Activated naive CD8-positive, alpha-beta T cell (primary cell): Measurements from ENCODE around the gene RNF135.
"Not testable (repeated sequence)": the region's sequence is repeated elsewhere in the genome, so short reads cannot be mapped to it uniquely, and the experiment has no call there.

Experiments used
- H3K27ac Mint-ChIP-seq: one replicate; pipeline ENCODE4 v1.8.0; 2021; ENCODE audit warnings: mixed read lengths
- H3K27me3 Mint-ChIP-seq: one replicate; pipeline ENCODE4 v1.8.0; 2021; ENCODE audit warnings: mixed read lengths
- H3K36me3 Mint-ChIP-seq: one replicate; pipeline ENCODE4 v1.8.0; 2021; ENCODE audit warnings: mixed read lengths
- H3K4me1 Mint-ChIP-seq: one replicate; pipeline ENCODE4 v1.8.0; 2021; ENCODE audit warnings: low read depth, mixed read lengths
- H3K4me3 Mint-ChIP-seq: one replicate; pipeline ENCODE4 v1.8.0; 2021; ENCODE audit warnings: mild to moderate bottlenecking, mixed read lengths
- H3K9me3 Mint-ChIP-seq: one replicate; pipeline ENCODE4 v1.8.0; 2021; ENCODE audit warnings: low read depth, mixed read lengths

The RNF135 gene

DNA sequence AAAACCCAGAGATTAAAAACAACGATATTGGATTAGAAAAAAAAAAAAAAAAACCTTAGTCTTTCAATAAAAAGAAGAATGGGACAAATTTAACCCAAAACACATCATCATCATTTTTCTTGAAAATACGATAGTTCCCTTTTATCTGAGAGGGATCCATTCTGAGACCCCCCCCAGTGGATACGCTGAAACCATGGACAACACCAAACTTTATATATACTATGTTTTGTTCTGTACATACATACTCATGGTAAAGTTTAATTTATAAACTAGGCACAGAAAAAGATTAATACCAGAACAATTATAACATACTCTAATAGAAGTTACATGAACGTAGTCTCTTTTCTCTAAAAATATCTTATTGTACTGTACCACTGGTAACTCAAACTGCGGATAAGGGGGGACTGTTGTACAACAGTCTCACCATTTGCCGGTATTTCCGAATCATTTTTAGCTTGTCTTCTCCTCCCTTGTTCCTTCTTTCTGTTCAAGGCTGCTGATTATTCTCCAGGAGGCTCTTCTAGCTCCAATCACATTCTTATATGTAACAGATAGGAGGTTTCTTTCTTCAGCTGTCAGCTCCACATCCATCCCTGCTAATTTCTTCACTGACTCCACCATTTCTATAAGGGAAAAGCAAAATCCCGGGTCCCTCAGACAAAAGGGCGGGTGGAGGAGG lies 37.0 kb downstream of the RNF135 start:
- peaks cover 11% of the 10 kb centered on the region for H3K4me1 Mint-ChIP-seq
- H3K9me3 Mint-ChIP-seq = no peaks in the 10 kb centered on the region
- no peak overlapping the region for H3K27ac Mint-ChIP-seq
- peaks cover 3% of the 10 kb centered on the region for H3K27me3 Mint-ChIP-seq
- H3K4me3 Mint-ChIP-seq = peak overlapping the region; percentile 88
- no peaks in the 10 kb centered on the region for H3K36me3 Mint-ChIP-seq

DNA sequence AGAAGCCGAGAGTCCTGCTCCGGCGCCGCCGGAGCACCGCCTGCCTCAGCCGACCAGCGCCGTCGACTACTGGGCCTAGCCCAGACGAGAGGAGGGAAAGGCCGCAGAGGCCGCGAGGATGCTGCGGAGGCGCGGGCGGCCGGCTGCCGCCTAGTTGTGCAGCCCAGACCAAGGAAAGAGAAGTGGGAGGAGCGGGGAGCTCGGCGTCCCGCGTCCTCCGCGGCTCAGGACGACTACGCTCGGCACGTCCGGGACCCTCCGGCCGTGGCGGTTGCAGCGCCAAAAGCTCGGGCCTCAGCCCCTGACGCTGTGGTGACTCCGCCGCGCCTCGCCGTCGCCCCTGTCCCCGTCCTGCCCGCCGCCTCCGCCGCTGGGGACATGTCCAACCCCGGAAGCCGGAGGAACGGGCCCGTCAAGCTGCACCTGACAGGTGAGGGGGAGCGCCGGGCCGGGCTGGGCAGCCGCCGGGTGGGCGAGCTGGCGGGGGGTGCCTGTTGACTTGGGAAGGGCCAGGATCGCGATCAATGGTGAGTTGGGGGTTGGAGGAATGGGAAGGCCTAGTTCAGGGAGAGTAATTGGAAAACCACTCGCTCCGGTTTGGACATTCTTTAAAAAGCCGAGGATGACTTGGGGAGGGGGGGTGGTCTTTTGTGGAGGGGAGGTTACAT lies 37.7 kb downstream of the RNF135 start:
- H3K4me3 Mint-ChIP-seq = peak overlapping the region; percentile 88
- no peaks in the 10 kb centered on the region for H3K9me3 Mint-ChIP-seq
- H3K27me3 Mint-ChIP-seq = peaks cover 3% of the 10 kb centered on the region
- H3K4me1 Mint-ChIP-seq = peaks cover 11% of the 10 kb centered on the region
- H3K27ac Mint-ChIP-seq = peak overlapping the region; percentile 72
- no peaks in the 10 kb centered on the region for H3K36me3 Mint-ChIP-seq

DNA sequence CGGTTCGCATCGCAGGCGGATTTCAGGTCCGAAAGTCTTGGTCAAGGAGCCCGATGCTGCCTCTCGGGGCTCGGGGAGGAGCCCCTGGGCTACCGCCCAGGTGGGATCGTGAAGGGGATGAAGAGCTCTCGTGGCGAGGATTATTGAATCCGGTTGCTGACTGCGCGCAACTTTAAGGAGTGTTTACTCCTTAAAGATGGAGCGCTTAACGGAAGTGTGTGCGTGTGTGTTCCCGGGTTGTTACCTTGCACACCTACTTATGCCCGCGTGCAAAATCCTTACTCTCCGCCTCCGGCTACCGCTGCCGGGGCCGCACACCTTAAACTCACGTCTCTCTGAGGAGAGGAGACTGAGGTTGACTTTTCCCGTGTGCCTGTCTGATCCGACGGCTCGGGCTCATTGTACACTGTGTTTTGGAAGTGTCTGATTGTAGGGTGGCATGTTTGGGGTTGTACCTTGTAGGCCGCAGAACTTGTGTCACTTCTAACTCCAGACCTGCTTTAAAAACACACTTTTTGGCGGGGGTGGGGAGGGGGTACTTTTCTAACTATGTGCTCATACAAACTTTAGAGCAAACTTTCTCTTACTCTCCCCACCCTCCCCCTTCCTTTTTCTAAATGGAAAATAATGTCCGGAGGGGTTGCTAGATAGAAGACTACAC lies 38.3 kb downstream of the RNF135 start:
- H3K4me1 Mint-ChIP-seq = peaks cover 11% of the 10 kb centered on the region

DNA sequence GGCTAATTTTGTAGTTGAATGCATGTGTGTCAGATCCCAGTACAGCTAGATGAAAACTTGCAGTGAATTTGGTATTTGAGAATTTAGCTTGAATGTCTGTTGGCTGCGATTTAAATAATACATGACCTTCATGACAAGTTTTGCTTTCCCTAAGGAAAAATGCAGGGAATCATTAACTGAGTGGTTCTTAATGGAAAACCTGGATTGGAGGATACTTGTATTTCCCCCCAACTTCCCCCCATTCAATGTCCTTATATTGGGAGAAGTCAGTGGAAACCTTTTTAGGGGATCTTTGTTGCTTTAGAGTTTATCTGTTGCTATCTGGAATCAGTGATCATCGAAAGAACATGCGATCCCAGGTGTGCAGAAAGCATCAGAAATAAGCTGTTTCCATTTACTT lies 39.2 kb downstream of the RNF135 start:
- not testable (repeated sequence) for H3K27ac Mint-ChIP-seq, H3K27me3 Mint-ChIP-seq, H3K36me3 Mint-ChIP-seq, H3K9me3 Mint-ChIP-seq
- Mint-ChIP-seq H3K4me3 (peak overlapping the region; percentile 68), H3K4me1 (peaks cover 11% of the 10 kb centered on the region)

More for the DNA sequence above, 38.3 kb downstream of the RNF135 start:
- Mint-ChIP-seq H3K4me3 (peak overlapping the region; percentile 88), H3K27ac (peak overlapping the region; percentile 72)
- not testable (repeated sequence) for H3K27me3 Mint-ChIP-seq, H3K9me3 Mint-ChIP-seq, H3K36me3 Mint-ChIP-seq

DNA sequence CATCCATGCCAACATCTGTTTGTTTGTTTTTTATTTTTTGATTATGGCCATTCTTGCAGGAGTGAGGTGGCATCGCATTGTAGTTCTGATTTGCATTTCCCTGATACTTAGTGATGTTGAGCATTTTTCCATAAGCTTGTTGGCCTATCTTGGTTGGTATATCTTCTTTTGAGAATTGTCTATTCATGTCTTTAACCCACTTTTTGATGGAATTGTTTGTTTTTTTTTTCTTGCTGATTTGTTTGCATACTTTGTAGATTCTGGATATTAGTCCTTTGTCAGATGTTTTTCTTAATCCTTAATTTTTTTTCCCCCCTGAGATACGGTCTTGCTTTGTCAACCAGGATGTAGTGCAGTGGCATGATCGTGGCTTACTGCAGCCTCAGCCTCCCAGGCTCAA lies 43.0 kb downstream of the RNF135 start:
- no peak overlapping the region for H3K27ac Mint-ChIP-seq
- H3K36me3 Mint-ChIP-seq = no peaks in the 10 kb centered on the region
- H3K4me3 Mint-ChIP-seq = no peak overlapping the region
- peaks cover 3% of the 10 kb centered on the region for H3K27me3 Mint-ChIP-seq
- H3K9me3 Mint-ChIP-seq = no peaks in the 10 kb centered on the region
- H3K4me1 Mint-ChIP-seq = peaks cover 7% of the 10 kb centered on the region

DNA sequence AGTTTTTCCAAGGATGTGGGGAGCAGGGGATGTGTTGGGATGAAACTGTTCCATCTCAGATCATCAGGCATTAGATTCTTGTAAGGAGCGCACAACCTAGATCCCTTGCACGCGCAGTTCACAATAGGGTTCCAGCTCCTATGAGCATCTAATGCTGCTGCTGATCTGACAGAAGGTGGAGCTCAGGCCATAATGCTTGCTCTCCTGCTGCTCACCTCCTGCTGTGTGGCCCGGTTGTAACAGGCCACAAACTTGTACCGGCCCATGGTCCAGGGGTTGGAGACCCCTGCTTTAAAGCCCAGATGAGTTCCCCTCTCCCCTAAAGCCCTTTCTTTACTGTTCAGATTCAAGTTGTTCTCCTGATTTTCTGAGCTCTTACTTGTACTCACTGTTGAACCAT lies 44.8 kb downstream of the RNF135 start:
- Mint-ChIP-seq H3K36me3 (no peaks in the 10 kb centered on the region), H3K4me3 (no peak overlapping the region)

DNA sequence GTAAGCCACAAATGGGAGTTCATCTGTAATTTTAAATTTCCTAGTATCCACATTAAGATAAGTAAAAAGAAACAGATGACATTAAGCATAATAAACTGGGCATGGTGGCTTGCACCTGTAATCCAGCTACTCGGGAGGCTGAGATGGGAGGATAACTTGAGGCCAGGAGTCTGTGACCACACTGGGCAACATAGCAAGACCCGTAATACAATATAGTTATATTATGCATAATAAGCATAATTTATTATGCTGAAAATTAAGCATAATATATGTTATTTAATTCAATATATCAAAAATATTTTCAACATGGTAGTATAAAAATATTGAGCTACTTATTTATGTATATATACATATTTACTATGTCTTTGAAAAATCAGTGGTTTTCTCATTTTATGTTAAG lies 48.2 kb downstream of the RNF135 start:
- Mint-ChIP-seq H3K36me3 (no peaks in the 10 kb centered on the region), H3K27me3 (no peaks in the 10 kb centered on the region), H3K9me3 (no peaks in the 10 kb centered on the region), H3K4me1 (no peaks in the 10 kb centered on the region), H3K4me3 (no peak overlapping the region), H3K27ac (no peak overlapping the region)

More for the DNA sequence above, 44.8 kb downstream of the RNF135 start:
- Mint-ChIP-seq H3K9me3 (no peaks in the 10 kb centered on the region), H3K27ac (no peak overlapping the region), H3K4me1 (no peaks in the 10 kb centered on the region), H3K27me3 (no peaks in the 10 kb centered on the region)

DNA sequence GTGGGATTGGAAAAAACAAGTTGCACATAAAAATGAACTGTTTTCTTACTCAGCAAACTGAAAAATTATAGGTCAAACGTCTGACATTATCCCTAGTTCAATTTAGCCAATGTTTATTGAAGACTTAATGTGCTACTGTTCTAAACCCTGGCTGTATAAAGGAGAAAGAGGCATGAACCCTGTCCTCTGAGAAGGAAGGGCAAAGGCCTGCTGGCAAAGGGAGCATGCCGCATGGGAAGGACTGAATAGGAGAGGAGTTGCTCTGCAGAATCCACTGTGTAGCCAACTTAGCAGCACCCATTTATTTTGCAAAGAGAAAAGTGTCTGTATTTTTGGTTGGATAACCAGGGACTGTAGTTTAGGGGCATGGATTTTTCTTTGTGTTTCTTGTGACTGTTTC lies 52.3 kb downstream of the RNF135 start:
- not testable (repeated sequence) for H3K27ac Mint-ChIP-seq, H3K36me3 Mint-ChIP-seq, H3K4me1 Mint-ChIP-seq, H3K4me3 Mint-ChIP-seq, H3K27me3 Mint-ChIP-seq, H3K9me3 Mint-ChIP-seq

DNA sequence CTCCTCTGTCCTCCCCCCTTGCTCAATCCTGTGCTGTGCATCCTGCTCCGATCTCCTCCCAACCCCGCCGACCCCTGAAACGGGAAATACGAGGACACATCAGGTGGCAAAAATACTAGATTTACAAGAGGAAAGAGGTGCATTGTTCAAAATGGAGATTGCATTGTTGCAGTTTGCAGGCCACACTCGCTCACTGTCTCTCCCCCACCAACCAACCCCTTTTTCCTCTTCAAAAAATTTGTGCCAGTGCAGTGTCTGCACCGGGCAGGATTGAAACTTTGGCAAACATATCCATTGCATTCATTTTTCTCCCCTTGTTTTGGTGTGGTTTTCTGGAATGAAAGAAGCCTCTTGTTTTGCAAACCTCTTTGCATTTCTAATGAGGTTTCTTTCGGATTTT lies 61.0 kb downstream of the RNF135 start:
- Mint-ChIP-seq H3K27ac (no peak overlapping the region), H3K4me3 (no peak overlapping the region), H3K9me3 (no peaks in the 10 kb centered on the region), H3K27me3 (no peaks in the 10 kb centered on the region), H3K4me1 (no peaks in the 10 kb centered on the region), H3K36me3 (no peaks in the 10 kb centered on the region)

DNA sequence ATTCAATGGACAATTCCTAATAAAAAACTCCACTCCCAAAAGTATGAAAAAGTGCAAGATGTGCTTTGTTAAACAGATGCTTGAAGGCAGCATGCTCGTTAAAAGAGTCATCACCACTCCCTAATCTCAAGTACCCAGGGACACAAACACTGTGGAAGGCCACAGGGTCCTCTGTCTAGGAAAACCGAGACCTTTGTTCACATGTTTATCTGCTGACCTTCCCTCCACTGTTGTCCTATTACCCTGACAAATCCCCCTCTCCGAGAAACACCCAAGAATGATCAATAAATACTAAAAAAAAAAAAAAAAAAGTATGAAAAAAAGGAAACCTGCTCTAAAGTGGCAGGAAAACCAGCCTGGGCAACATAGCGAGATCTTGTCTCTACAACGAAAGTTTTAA lies 64.8 kb downstream of the RNF135 start:
- not testable (repeated sequence) for H3K27me3 Mint-ChIP-seq, H3K4me1 Mint-ChIP-seq, H3K9me3 Mint-ChIP-seq, H3K36me3 Mint-ChIP-seq, H3K4me3 Mint-ChIP-seq, H3K27ac Mint-ChIP-seq

DNA sequence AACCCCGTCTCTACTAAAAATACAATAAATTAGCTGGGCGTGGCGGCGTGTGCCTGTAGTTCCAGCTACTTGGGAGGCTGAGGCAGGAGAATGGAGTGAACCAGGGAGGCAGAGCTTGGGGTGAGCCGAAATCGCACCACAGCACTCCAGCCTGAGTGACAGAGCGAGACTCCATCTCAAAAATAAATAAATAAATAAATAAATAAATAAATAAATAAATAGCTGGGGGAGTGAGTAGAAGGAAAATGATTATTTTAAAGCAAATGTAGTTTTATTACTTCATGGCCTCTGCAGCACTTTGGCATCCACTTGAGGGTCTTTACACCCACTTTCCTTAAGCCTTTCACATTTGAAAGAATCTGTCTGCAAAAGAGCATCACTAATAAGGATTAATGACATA lies 70.0 kb downstream of the RNF135 start:
- H3K36me3 Mint-ChIP-seq, H3K4me3 Mint-ChIP-seq, H3K27ac Mint-ChIP-seq, H3K27me3 Mint-ChIP-seq, H3K9me3 Mint-ChIP-seq, H3K4me1 Mint-ChIP-seq: not testable (repeated sequence)

DNA sequence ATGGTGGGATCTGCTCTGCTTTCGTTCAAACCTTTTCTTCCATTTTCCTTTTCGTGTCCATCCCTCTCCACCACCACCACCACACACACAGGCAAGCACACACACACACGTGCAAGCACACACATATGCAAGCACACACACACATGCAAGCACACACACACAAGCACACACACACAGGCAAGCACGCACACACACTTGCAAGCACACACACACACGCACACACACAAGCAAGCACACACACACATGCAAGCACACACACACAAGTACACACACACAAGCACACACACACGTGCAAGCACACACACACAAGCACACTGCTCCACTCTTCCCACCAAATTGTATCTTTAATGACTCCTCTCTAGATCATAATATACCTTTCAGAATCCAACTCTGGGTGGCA lies 71.5 kb downstream of the RNF135 start:
- H3K27me3 Mint-ChIP-seq, H3K27ac Mint-ChIP-seq, H3K36me3 Mint-ChIP-seq, H3K4me3 Mint-ChIP-seq, H3K4me1 Mint-ChIP-seq, H3K9me3 Mint-ChIP-seq: not testable (repeated sequence)

DNA sequence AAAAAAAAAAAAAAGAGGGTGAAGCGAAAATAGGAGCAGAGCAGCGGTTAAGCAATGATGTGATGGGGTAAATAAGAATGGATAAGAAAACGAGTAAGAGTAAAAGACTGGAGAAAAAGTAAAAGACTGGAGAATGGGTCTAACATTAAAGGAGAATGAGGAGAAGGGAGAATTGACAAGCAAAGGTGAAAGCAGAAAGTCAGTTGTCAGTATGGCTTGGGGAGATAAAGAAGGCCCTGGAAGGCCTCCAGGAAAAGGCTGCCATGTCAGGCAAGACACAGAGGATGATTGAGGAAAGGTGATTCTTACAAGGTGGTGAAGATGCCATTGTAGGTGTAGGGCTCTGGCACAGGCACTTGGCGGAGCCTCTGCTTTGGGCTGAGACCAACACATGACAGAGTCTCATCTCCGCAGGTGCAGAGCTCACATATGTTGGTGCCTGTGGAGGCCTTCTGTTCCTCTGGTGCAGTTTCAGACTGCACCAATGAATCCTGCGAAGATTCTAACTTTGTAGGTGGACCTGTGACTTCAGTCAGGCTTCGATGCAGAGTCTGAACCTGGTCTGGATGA lies 76.1 kb downstream of the RNF135 start:
- H3K4me1 Mint-ChIP-seq, H3K27ac Mint-ChIP-seq, H3K36me3 Mint-ChIP-seq, H3K27me3 Mint-ChIP-seq, H3K4me3 Mint-ChIP-seq, H3K9me3 Mint-ChIP-seq: not testable (repeated sequence)

DNA sequence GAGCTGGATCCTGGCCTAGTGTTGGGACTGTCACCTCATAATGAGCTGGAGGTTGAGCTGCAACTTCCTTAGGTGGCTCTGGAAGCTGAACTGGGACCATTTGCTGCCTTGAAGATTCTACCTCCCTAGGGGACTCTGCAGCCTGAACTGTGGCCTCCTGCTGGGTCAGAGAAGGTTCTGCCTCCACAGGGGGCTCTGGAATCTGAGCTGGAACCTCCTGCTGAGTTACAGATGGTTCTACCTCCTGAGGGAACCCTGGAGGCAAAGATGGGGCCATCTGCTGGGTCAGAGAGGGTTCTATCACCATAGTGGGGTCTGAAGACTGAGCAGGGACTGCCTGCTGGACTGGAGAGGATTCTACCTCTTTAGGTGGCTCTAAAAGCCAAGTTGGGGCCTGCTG lies 77.3 kb downstream of the RNF135 start:
- Mint-ChIP-seq H3K4me1 (peaks cover 5% of the 10 kb centered on the region), H3K4me3 (no peak overlapping the region), H3K27ac (no peak overlapping the region), H3K27me3 (no peaks in the 10 kb centered on the region), H3K36me3 (peaks cover 2% of the 10 kb centered on the region), H3K9me3 (no peaks in the 10 kb centered on the region)

DNA sequence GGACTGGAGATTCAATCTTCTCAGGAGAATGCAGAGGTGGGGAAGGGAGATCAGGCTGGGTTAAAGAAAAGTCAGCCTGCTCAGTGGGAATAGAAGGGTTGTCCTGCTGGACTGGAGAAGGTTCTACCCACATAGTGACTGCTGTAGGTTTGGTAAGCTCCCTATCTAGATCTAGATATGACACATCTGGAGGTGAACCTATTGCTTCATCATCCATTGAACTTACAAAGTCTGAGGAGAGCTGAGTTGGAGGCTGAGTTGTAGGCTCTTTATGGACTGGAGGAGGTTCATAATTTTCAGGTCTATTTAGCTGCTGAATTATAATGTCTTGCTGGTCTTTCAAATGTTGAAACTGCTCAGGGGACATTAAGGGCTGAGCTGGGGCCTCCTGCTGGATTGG lies 77.9 kb downstream of the RNF135 start:
- no peaks in the 10 kb centered on the region for H3K27me3 Mint-ChIP-seq
- H3K36me3 Mint-ChIP-seq = peaks cover 2% of the 10 kb centered on the region
- peaks cover 5% of the 10 kb centered on the region for H3K4me1 Mint-ChIP-seq
- no peaks in the 10 kb centered on the region for H3K9me3 Mint-ChIP-seq
- H3K4me3 Mint-ChIP-seq = no peak overlapping the region
- H3K27ac Mint-ChIP-seq = no peak overlapping the region
